GM19328 (cell line): Measurements from ENCODE around the gene TMEM151A.
"Not testable (repeated sequence)": the region's sequence is repeated elsewhere in the genome, so short reads cannot be mapped to it uniquely, and the experiment has no call there.

Experiments used
- ATAC-seq: cut with Tn5 transposase; IDR thresholded peaks from one replicate; pipeline ENCODE4 v1.9.1; 2021; ENCODE audit warnings: mild to moderate bottlenecking, moderate library complexity; ENCODE audit not compliant: unreplicated experiment

The TMEM151A gene

GRCh38 chr11:66320289-66320688, 28.6 kb downstream of the TMEM151A start:
- not testable (repeated sequence) for ATAC-seq

- ATAC-seq, result not testable (repeated sequence)
Measured at GRCh38 chr11:66320748-66321147, 29.1 kb downstream of the TMEM151A start.

GRCh38 chr11:66321606-66322005, 29.9 kb downstream of the TMEM151A start:
- ATAC-seq, result no peak

- no peak for ATAC-seq
Measured at GRCh38 chr11:66322732-66323427, 31.2 kb downstream of the TMEM151A start.

GRCh38 chr11:66323684-66324083, 32.0 kb downstream of the TMEM151A start:
- no peak for ATAC-seq

GRCh38 chr11:66324664-66325063, 33.0 kb downstream of the TMEM151A start:
- ATAC-seq, result no peak

- ATAC-seq, result no peak
Measured at GRCh38 chr11:66325263-66325671, 33.6 kb downstream of the TMEM151A start.

GRCh38 chr11:66326261-66327111, 34.8 kb downstream of the TMEM151A start:
- ATAC-seq, result no peak

- no peak for ATAC-seq
Measured at GRCh38 chr11:66327171-66328030, 35.7 kb downstream of the TMEM151A start.

- no peak for ATAC-seq
Measured at GRCh38 chr11:66328031-66328301, 36.3 kb downstream of the TMEM151A start.

GRCh38 chr11:66328302-66329144, 36.8 kb downstream of the TMEM151A start:
- no peak for ATAC-seq

GRCh38 chr11:66329165-66329673, 37.5 kb downstream of the TMEM151A start:
- no peak for ATAC-seq

- ATAC-seq, result no peak
Measured at GRCh38 chr11:66330931-66331330, 39.2 kb downstream of the TMEM151A start.

GRCh38 chr11:66331542-66332370, 40.1 kb downstream of the TMEM151A start:
- ATAC-seq, result no peak

- no peak for ATAC-seq
Measured at GRCh38 chr11:66332371-66333219, 40.9 kb downstream of the TMEM151A start.

- no peak for ATAC-seq
Measured at GRCh38 chr11:66333220-66333877, 41.7 kb downstream of the TMEM151A start.

GRCh38 chr11:66333896-66334604, 42.4 kb downstream of the TMEM151A start:
- no peak for ATAC-seq
